Prostate gland (tissue), 2 donors: ENCODE data around the gene SNRPB. TPM values are rescaled to one million over a fixed set of nuclear protein-coding genes. Genes with fewer than 3 reads are reported as not detected.

Experiments
- DNase-seq: peaks from one replicate; pipeline ENCODE4 v3.0.0-alpha.2; 2019; ENCODE audit warnings: low spot score
- H3K27ac ChIP-seq, 2 donors: fragments of 200-600 bp; sonication (generic); 2 replicates each; pipeline ENCODE4 v1.5.1; 2017 to 2019
- H3K27me3 ChIP-seq: fragments of 200-600 bp; sonication (generic); replicated peaks from 2 replicates; pipeline ENCODE4 v1.5.1; 2019; ENCODE audit not compliant: insufficient read depth
- H3K36me3 ChIP-seq, 2 donors: fragments of 200-600 bp; sonication (generic); 1 replicate in 1 of 2; 2 replicates in 1 of 2; pipeline versions ENCODE4 v1.5.1 to v1.8.1; 2017 to 2019
- H3K4me1 ChIP-seq: fragments of 200-600 bp; sonication (generic); replicated peaks from 2 replicates; pipeline ENCODE4 v1.5.1; 2019
- H3K4me3 ChIP-seq, 2 donors: fragments of 200-600 bp; sonication (generic); 2 replicates each; pipeline ENCODE4 v1.5.1; 2017 to 2019
- H3K9me3 ChIP-seq: fragments of 200-600 bp; sonication (generic); 2 replicates; pipeline ENCODE4 v1.5.1; 2017
- POLR2A ChIP-seq: fragments of 450-650 bp; IDR thresholded peaks from one replicate; pipeline ENCODE4 v1.6.1; 2016; ENCODE audit warnings: antibody characterized with exemption, mild to moderate bottlenecking
- POLR2AphosphoS5 ChIP-seq: sonication (generic); formaldehyde crosslinking; IDR thresholded peaks from one replicate; pipeline ENCODE4 v1.6.1; 2017; ENCODE audit warnings: antibody characterized with exemption
- WGBS: methylation state at CpG from one replicate; pipeline ENCODE4 v1.1.5; 2018; 5-methylcytosine and 5-hydroxymethylcytosine counted together
- intact Hi-C: fragments of 100-400 bp; cut with DNase I; formaldehyde crosslinking; loops from one replicate; pipeline ENCODE4 v1.14.2; 2022
- total RNA-seq, 2 donors: library from RNA; depleted of rRNA; stranded (reverse); fragments of >200 nt; gene quantifications; one replicate each; pipeline ENCODE4 v1.1.0, GENCODE V29; 2016
- TF ChIP-seq, protein P1 (sequence below), 4 experiments: fragments of 200-600 bp in 2 of 4; fragments of 450-650 bp in 2 of 4; sonication (generic) in 2 of 4; IDR thresholded peaks; 1 replicate in 3 of 4; 2 replicates in 1 of 4; pipeline ENCODE4 v1.5.1; 2016 to 2019; ENCODE audit warnings: antibody characterized with exemption in 4 of 4, mild to moderate bottlenecking in 2 of 4, moderate library complexity in 2 of 4

Gene SNRPB
- total RNA-seq, result 100 to 1,000 TPM; 215 to 294 TPM

DNA sequence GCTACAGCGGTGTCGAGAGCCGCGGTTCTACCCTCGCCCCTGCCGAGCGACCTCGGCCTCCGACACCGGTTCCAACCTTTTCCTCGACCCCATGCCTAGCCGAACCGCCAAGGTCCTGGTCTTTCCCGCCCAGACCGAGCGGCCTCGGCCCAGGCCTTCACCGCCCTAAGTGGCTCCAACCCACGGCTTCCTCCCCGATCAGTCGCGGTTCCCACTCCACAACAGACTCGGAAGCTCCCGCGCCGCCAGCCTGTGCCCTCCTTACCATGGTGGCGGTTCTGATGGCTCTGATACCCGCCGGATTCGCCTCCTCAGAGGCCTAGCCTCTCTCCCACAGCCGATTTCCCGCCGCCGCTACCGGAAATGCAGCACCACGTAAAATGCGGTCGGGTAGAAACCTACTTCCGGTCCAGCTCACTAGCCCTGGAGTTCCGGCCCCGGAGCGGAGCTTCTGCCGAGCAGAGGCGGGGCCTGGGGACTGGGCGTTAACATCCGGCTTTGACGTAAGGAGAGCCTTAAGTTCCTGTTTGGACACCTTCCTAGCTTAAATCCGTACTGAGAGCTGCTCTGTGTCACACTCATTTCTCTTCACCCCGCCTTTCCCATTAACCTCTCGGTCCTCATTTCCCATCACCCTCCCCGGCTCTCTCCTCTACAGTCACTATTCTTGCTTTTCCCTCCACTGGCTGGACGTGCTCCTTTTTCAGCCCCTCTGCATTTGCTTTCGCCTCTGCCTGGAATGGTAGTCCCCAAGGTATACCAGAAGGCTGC, at the start of gene SNRPB:
SNRPB (minus strand) TSS at position 367 of the 771 bp plus-strand sequence; CDS start at position 268, 99 bp downstream.
- H3K4me3 ChIP-seq, result peak within 1 kb of the TSS; percentile 65 to 70
- intact Hi-C loops, result loop anchor here (2.0 to 5.0 kb wide), 2 partner anchors 38 to 192 kb away; partner anchors contain the start of genes IDH3B and ZNF343
- H3K4me1 ChIP-seq, result peaks cover 9% of the 10 kb centered on the region
- no peaks in the 10 kb centered on the region for H3K27me3 ChIP-seq
- under 1% methylated on average over 51 of the region's 53 CpGs for WGBS
- no peaks in the 10 kb centered on the region for H3K9me3 ChIP-seq
- TF ChIP-seq POLR2A (peak; percentile 98), POLR2AphosphoS5 (peak; percentile 100)
- TF ChIP-seq, protein P1, sequence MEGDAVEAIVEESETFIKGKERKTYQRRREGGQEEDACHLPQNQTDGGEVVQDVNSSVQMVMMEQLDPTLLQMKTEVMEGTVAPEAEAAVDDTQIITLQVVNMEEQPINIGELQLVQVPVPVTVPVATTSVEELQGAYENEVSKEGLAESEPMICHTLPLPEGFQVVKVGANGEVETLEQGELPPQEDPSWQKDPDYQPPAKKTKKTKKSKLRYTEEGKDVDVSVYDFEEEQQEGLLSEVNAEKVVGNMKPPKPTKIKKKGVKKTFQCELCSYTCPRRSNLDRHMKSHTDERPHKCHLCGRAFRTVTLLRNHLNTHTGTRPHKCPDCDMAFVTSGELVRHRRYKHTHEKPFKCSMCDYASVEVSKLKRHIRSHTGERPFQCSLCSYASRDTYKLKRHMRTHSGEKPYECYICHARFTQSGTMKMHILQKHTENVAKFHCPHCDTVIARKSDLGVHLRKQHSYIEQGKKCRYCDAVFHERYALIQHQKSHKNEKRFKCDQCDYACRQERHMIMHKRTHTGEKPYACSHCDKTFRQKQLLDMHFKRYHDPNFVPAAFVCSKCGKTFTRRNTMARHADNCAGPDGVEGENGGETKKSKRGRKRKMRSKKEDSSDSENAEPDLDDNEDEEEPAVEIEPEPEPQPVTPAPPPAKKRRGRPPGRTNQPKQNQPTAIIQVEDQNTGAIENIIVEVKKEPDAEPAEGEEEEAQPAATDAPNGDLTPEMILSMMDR (IDR thresholded peaks at IDR 0.05), result peak in 1 of 4 experiments; percentile 11
- DNase-seq, result peak; percentile 98
- H3K36me3 ChIP-seq, result peaks cover 0 to 1% of the 10 kb centered on the region in 2 donors
- H3K27ac ChIP-seq, result peak within 1 kb of the TSS; percentile 88 to 91

DNA sequence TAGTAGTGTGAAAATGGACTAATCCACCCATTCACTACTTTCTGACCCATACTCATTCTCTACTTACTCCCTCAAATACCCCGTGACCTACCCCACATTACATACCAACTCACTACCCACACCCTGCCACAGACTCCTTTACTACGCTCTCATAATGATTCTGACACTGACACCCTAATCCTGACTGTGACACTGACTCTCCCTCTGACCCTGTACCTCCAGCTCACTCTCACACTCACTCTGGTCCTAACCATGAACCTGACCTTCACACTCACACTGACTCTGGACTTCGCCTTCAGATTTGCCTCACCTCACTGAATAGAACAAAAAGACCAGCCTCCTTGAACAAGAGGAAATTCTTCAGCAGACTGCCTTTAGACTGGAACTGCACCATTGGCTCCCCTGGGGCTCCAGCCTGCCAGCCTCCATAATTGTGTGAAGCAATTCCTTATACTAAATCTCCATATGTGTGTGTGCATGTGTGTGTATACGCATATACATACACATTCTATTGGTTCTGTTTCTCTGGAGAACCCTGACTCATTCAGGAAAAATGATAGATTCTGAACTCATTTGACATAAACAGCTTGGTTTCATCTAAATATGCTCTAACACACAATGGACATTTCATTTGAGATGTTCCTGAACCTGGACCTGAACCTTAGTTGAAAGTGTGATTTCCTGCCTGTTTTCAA, 48.7 kb upstream of the SNRPB start:
- H3K4me3 ChIP-seq, result no peak overlapping the region
- WGBS, result 92% methylated on average over 4 of the region's 4 CpGs
- intact Hi-C loops, result no loop called here
- DNase-seq, result no peak
- H3K9me3 ChIP-seq, result no peaks in the 10 kb centered on the region
- H3K36me3 ChIP-seq, result no peaks in the 10 kb centered on the region
- TF ChIP-seq, protein P1 (IDR thresholded peaks at IDR 0.05), result no peak
- no peak for TF ChIP-seq POLR2A
- TF ChIP-seq POLR2AphosphoS5, result no peak
- H3K4me1 ChIP-seq, result no peaks in the 10 kb centered on the region
- H3K27me3 ChIP-seq, result no peaks in the 10 kb centered on the region
- no peak overlapping the region for H3K27ac ChIP-seq

DNA sequence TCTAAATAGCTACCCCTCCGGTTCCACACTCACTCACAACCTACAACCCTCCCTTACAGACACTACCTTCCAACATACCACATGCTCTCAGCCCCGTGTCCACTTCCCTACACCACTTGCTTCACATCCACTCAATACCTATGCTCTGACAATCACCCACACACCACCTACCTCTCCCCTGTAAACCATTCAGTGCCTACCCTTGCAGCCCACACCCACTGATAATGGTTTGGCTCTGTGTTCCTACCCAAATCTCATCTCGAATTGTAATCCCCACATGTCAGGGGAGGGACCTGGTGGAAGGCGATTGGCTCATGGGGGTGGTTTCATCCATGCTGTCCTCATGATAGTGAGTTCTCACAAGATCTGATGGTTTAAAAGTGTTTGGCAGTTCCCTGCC, 48.0 kb upstream of the SNRPB start:
- no peaks in the 10 kb centered on the region for H3K4me1 ChIP-seq
- TF ChIP-seq POLR2A (no peak), POLR2AphosphoS5 (no peak)
- TF ChIP-seq, protein P1 (IDR thresholded peaks at IDR 0.05), result no peak
- no peaks in the 10 kb centered on the region for H3K27me3 ChIP-seq
- DNase-seq, result no peak
- H3K36me3 ChIP-seq, result no peaks in the 10 kb centered on the region
- intact Hi-C loops, result no loop called here
- H3K4me3 ChIP-seq, result no peak overlapping the region
- no peaks in the 10 kb centered on the region for H3K9me3 ChIP-seq
- no peak overlapping the region for H3K27ac ChIP-seq
- WGBS, result 72% methylated on average over 4 of the region's 4 CpGs

DNA sequence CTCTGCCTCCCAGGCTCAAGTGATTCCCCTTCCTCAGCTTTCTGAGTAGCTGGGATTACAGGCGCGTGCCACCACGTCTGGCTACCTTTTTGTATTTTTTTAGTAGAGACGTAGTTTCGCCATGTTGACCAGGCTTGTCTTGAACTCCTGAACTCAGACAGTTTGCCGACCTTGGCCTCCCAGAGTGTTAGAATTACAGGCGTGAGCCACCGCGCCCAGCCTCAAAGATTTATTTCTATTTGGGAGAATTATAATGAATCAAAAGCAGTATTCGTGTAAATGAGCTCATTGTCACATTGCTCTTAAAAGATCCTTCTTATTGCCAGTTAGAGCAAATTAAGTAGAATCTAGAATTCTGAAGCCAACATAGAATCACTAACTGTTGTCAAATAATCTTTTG, 47.5 kb upstream of the SNRPB start:
- Histone ChIP-seq H3K9me3 (no peaks in the 10 kb centered on the region), H3K4me3 (no peak overlapping the region), H3K4me1 (no peaks in the 10 kb centered on the region), H3K27me3 (no peaks in the 10 kb centered on the region), H3K27ac (no peak overlapping the region), H3K36me3 (no peaks in the 10 kb centered on the region)
- DNase-seq, result no peak
- TF ChIP-seq, protein P1 (IDR thresholded peaks at IDR 0.05), result no peak
- no peak for TF ChIP-seq POLR2AphosphoS5
- no peak for TF ChIP-seq POLR2A
- intact Hi-C loops, result no loop called here
- WGBS, result 78% methylated on average over 10 of the region's 10 CpGs
